WTC11 (cell line): Measurements from ENCODE around the gene ANAPC4. TPM values are rescaled to one million over a fixed set of nuclear protein-coding genes. Genes with fewer than 3 reads are reported as not detected.

Source experiments
- ATAC-seq: fragments of 200-7000 bp; cut with Tn5 transposase; 2 replicates; pipeline ENCODE4 v1.10.0; 2021; ENCODE audit warnings: mild to moderate bottlenecking, moderate library complexity
- CTCF ChIA-PET: fragments of 300-600 bp; sonication (Branson Sonifier 250); formaldehyde crosslinking; loops from one replicate; lab custom pipeline; 2021; ENCODE audit warnings: antibody characterized with exemption; lab: Charles Lee
- POLR2A ChIA-PET: fragments of 350-600 bp; sonication (Branson Sonifier 250); formaldehyde crosslinking; loops from one replicate; lab custom pipeline; 2021; ENCODE audit warnings: antibody characterized with exemption; lab: Charles Lee
- DNase-seq: peaks from one replicate; pipeline ENCODE4 v3.0.0; 2021; ENCODE audit warnings: low spot score
- H3K27ac Mint-ChIP-seq: 2 replicates; pipeline ENCODE4 v1.8.0; 2021; ENCODE audit warnings: mixed read lengths
- H3K27me3 Mint-ChIP-seq: 2 replicates; pipeline ENCODE4 v1.8.0; 2021; ENCODE audit warnings: low read depth, mild to moderate bottlenecking, moderate library complexity, mixed read lengths
- H3K36me3 Mint-ChIP-seq: 2 replicates; pipeline ENCODE4 v1.8.0; 2021; ENCODE audit warnings: mixed read lengths
- H3K4me1 Mint-ChIP-seq: 2 replicates; pipeline ENCODE4 v1.8.0; 2022; ENCODE audit warnings: mixed read lengths
- H3K4me3 Mint-ChIP-seq: 2 replicates; pipeline ENCODE4 v1.8.0; 2021; ENCODE audit warnings: mild to moderate bottlenecking, moderate library complexity, mixed read lengths
- H3K9me3 Mint-ChIP-seq: 2 replicates; pipeline ENCODE4 v1.8.0; 2021; ENCODE audit warnings: mixed read lengths
- ATF3 ChIP-seq: sonication (generic); formaldehyde crosslinking; conservative IDR thresholded peaks from 2 replicates; pipeline ENCODE4 v1.8.1; 2022; ENCODE audit warnings: mild to moderate bottlenecking, missing genetic modification reagents
- CREM ChIP-seq: sonication (generic); formaldehyde crosslinking; IDR thresholded peaks from 2 replicates; pipeline ENCODE4 v1.8.1; 2022; ENCODE audit warnings: mild to moderate bottlenecking, missing genetic modification reagents, moderate library complexity
- E2F4 ChIP-seq: sonication (generic); formaldehyde crosslinking; IDR thresholded peaks from 2 replicates; pipeline ENCODE4 v1.8.1; 2022; ENCODE audit warnings: low read depth, mild to moderate bottlenecking, moderate library complexity, missing genetic modification reagents, borderline replicate concordance
- GTF2I ChIP-seq: fragments of 250-450 bp; sonication (Bioruptor Pico); conservative IDR thresholded peaks from 2 replicates; pipeline ENCODE4 v1.4.0; 2021; ENCODE audit warnings: mild to moderate bottlenecking
- JAZF1 ChIP-seq: fragments of 250-450 bp; sonication (Bioruptor Pico); IDR thresholded peaks from 2 replicates; pipeline ENCODE4 v1.9.0; 2021; ENCODE audit warnings: moderate library complexity, mild to moderate bottlenecking, inconsistent platforms
- NR3C1 ChIP-seq: sonication (generic); formaldehyde crosslinking; conservative IDR thresholded peaks from 2 replicates; pipeline ENCODE4 v1.8.1; 2023; ENCODE audit warnings: low read depth, mild to moderate bottlenecking, missing genetic modification reagents
- OVOL2 ChIP-seq: fragments of 250-450 bp; sonication (Bioruptor Pico); IDR thresholded peaks from 2 replicates; pipeline ENCODE4 v1.9.0; 2021; ENCODE audit warnings: mild to moderate bottlenecking, borderline replicate concordance
- PRRX2 ChIP-seq: fragments of 250-450 bp; sonication (Bioruptor Pico); IDR thresholded peaks from 2 replicates; pipeline ENCODE4 v1.8.0; 2021; ENCODE audit warnings: mild to moderate bottlenecking
- ZNF121 ChIP-seq: sonication (generic); formaldehyde crosslinking; IDR thresholded peaks from 2 replicates; pipeline ENCODE4 v1.8.0; 2023; ENCODE audit warnings: missing genetic modification reagents
- ZNF232 ChIP-seq: sonication (generic); formaldehyde crosslinking; IDR thresholded peaks from 2 replicates; pipeline ENCODE4 v1.8.0; 2022; ENCODE audit warnings: mild to moderate bottlenecking, missing genetic modification reagents
- ZNF281 ChIP-seq: sonication (generic); formaldehyde crosslinking; IDR thresholded peaks from 2 replicates; pipeline ENCODE4 v1.8.0; 2023; ENCODE audit warnings: mild to moderate bottlenecking, missing genetic modification reagents
- ZNF317 ChIP-seq: sonication (generic); formaldehyde crosslinking; IDR thresholded peaks from 2 replicates; pipeline ENCODE4 v1.8.1; 2023; ENCODE audit warnings: low read depth, mild to moderate bottlenecking, moderate library complexity, missing genetic modification reagents, borderline replicate concordance
- ZNF396 ChIP-seq: fragments of 250-450 bp; sonication (Bioruptor Pico); IDR thresholded peaks from 2 replicates; pipeline ENCODE4 v1.8.0; 2021; ENCODE audit warnings: mild to moderate bottlenecking, moderate library complexity, borderline replicate concordance
- ZNF423 ChIP-seq: fragments of 250-450 bp; sonication (Bioruptor Pico); IDR thresholded peaks from 2 replicates; pipeline ENCODE4 v2.1.2; 2022; ENCODE audit warnings: mild to moderate bottlenecking, moderate library complexity
- total RNA-seq: library from RNA; stranded (reverse); gene quantifications from 3 replicates; pipeline ENCODE4 v1.2.3, GENCODE V29; 2021
- TF ChIP-seq, protein P1 (sequence below): fragments of 250-450 bp; sonication (Bioruptor Pico); IDR thresholded peaks from 2 replicates; pipeline ENCODE4 v1.9.0; 2021; ENCODE audit warnings: mild to moderate bottlenecking
- TF ChIP-seq, protein P2 (sequence below): sonication (generic); formaldehyde crosslinking; IDR thresholded peaks from 2 replicates; pipeline ENCODE4 v1.8.0; 2022; ENCODE audit warnings: mild to moderate bottlenecking, missing genetic modification reagents
- TF ChIP-seq, protein P3 (sequence below): sonication (generic); formaldehyde crosslinking; IDR thresholded peaks from 2 replicates; pipeline ENCODE4 v1.8.1; 2023; ENCODE audit warnings: mild to moderate bottlenecking, missing genetic modification reagents, moderate library complexity
- TF ChIP-seq, protein P4 (sequence below): sonication (generic); formaldehyde crosslinking; conservative IDR thresholded peaks from 2 replicates; pipeline ENCODE4 v1.8.1; 2023; ENCODE audit warnings: mild to moderate bottlenecking, low read depth, missing genetic modification reagents, moderate library complexity
- TF ChIP-seq, protein P5 (sequence below): fragments of 250-450 bp; sonication (Bioruptor Pico); IDR thresholded peaks from 2 replicates; pipeline ENCODE4 v1.9.0; 2021; ENCODE audit warnings: mild to moderate bottlenecking, borderline replicate concordance

The ANAPC4 gene
- total RNA-seq, 1 experiment from 2014 or later, result 40.5 TPM

DNA sequence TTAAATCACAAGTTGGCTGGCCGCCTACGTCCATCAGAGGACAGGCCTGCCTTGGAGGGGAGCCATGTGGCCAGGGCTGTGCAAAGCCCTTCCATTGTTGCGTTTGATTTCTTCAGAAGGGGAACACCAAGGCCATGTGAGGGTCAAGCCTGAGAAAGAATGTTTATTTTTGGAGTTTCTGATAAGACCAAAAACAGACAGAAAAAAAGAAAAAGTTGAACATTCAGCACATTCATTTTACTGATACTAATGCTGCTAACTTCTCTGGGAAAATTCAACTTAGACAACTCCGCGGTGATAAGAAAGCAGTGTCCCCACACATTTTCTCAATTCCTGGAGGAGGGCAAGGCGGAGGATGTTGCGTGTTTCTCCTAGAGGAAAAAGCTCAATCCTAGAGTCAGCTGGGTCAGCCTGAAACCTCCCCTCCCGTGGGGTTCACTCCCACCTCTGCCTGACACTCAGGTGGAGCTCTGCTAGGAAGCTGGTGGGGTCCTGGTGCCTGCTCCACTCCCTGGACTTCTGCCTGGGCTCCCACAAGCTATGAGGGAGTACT is 63.5 kb downstream of the ANAPC4 start:
- Mint-ChIP-seq H3K36me3 (no peaks in the 10 kb centered on the region), H3K27me3 (no peaks in the 10 kb centered on the region), H3K4me3 (no peak overlapping the region), H3K27ac (no peak overlapping the region), H3K9me3 (peaks cover 13% of the 10 kb centered on the region), H3K4me1 (peaks cover 5% of the 10 kb centered on the region; the same call in 1 of the 2 replicates)
- TF ChIP-seq NR3C1 (CRISPR knock-in tag) (no peak), ZNF232 (CRISPR knock-in tag) (no peak), GTF2I (CRISPR knock-in tag) (no peak), ZNF281 (no peak), ZNF317 (no peak), CREM (CRISPR knock-in tag) (no peak), PRRX2 (CRISPR knock-in tag) (no peak), E2F4 (no peak), ATF3 (CRISPR knock-in tag) (no peak), ZNF121 (CRISPR knock-in tag) (no peak), OVOL2 (CRISPR knock-in tag) (no peak), ZNF396 (CRISPR knock-in tag) (no peak), ZNF423 (CRISPR knock-in tag) (no peak), JAZF1 (no peak)
- TF ChIP-seq, protein P1, sequence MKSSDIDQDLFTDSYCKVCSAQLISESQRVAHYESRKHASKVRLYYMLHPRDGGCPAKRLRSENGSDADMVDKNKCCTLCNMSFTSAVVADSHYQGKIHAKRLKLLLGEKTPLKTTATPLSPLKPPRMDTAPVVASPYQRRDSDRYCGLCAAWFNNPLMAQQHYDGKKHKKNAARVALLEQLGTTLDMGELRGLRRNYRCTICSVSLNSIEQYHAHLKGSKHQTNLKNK (CRISPR knock-in tag), result no peak
- TF ChIP-seq, protein P2, sequence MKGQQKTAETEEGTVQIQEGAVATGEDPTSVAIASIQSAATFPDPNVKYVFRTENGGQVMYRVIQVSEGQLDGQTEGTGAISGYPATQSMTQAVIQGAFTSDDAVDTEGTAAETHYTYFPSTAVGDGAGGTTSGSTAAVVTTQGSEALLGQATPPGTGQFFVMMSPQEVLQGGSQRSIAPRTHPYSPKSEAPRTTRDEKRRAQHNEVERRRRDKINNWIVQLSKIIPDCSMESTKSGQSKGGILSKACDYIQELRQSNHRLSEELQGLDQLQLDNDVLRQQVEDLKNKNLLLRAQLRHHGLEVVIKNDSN (CRISPR knock-in tag), result no peak
- TF ChIP-seq, protein P3, sequence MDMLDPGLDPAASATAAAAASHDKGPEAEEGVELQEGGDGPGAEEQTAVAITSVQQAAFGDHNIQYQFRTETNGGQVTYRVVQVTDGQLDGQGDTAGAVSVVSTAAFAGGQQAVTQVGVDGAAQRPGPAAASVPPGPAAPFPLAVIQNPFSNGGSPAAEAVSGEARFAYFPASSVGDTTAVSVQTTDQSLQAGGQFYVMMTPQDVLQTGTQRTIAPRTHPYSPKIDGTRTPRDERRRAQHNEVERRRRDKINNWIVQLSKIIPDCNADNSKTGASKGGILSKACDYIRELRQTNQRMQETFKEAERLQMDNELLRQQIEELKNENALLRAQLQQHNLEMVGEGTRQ (CRISPR knock-in tag), result no peak
- TF ChIP-seq, protein P4, sequence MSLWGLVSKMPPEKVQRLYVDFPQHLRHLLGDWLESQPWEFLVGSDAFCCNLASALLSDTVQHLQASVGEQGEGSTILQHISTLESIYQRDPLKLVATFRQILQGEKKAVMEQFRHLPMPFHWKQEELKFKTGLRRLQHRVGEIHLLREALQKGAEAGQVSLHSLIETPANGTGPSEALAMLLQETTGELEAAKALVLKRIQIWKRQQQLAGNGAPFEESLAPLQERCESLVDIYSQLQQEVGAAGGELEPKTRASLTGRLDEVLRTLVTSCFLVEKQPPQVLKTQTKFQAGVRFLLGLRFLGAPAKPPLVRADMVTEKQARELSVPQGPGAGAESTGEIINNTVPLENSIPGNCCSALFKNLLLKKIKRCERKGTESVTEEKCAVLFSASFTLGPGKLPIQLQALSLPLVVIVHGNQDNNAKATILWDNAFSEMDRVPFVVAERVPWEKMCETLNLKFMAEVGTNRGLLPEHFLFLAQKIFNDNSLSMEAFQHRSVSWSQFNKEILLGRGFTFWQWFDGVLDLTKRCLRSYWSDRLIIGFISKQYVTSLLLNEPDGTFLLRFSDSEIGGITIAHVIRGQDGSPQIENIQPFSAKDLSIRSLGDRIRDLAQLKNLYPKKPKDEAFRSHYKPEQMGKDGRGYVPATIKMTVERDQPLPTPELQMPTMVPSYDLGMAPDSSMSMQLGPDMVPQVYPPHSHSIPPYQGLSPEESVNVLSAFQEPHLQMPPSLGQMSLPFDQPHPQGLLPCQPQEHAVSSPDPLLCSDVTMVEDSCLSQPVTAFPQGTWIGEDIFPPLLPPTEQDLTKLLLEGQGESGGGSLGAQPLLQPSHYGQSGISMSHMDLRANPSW (CRISPR knock-in tag), result no peak
- TF ChIP-seq, protein P5, sequence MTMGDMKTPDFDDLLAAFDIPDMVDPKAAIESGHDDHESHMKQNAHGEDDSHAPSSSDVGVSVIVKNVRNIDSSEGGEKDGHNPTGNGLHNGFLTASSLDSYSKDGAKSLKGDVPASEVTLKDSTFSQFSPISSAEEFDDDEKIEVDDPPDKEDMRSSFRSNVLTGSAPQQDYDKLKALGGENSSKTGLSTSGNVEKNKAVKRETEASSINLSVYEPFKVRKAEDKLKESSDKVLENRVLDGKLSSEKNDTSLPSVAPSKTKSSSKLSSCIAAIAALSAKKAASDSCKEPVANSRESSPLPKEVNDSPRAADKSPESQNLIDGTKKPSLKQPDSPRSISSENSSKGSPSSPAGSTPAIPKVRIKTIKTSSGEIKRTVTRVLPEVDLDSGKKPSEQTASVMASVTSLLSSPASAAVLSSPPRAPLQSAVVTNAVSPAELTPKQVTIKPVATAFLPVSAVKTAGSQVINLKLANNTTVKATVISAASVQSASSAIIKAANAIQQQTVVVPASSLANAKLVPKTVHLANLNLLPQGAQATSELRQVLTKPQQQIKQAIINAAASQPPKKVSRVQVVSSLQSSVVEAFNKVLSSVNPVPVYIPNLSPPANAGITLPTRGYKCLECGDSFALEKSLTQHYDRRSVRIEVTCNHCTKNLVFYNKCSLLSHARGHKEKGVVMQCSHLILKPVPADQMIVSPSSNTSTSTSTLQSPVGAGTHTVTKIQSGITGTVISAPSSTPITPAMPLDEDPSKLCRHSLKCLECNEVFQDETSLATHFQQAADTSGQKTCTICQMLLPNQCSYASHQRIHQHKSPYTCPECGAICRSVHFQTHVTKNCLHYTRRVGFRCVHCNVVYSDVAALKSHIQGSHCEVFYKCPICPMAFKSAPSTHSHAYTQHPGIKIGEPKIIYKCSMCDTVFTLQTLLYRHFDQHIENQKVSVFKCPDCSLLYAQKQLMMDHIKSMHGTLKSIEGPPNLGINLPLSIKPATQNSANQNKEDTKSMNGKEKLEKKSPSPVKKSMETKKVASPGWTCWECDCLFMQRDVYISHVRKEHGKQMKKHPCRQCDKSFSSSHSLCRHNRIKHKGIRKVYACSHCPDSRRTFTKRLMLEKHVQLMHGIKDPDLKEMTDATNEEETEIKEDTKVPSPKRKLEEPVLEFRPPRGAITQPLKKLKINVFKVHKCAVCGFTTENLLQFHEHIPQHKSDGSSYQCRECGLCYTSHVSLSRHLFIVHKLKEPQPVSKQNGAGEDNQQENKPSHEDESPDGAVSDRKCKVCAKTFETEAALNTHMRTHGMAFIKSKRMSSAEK (CRISPR knock-in tag), result no peak
- ChIA-PET POLR2A (interaction anchor here (1.4 kb wide), 1 partner anchor 329 kb away, joined by 5 read pairs; no protein-coding TSS in a partner anchor), CTCF (interaction anchor here (0.5 to 4.3 kb wide), 48 partner anchors 8 to 515 kb away, joined by 3 to 73 read pairs (median 4); partner anchors contain the start of genes SLC34A2 and ZCCHC4)
- ATAC-seq (no peak), DNase-seq (no peak)
